Hepatocyte (in vitro differentiated cells): ENCODE results near the gene NHSL2.

Experiments used
- EZH2 ChIP-seq: fragments of 200-600 bp; sonication (generic); IDR thresholded peaks from 2 replicates; pipeline ENCODE4 v1.6.1; 2016; ENCODE audit warnings: antibody characterized with exemption, mild to moderate bottlenecking, borderline replicate concordance
- TF ChIP-seq, protein P1 (sequence below): fragments of 200-600 bp; sonication (generic); IDR thresholded peaks from 2 replicates; pipeline ENCODE4 v1.5.1; 2016; ENCODE audit warnings: antibody characterized with exemption, mild to moderate bottlenecking; ENCODE audit not compliant: poor library complexity

DNA sequence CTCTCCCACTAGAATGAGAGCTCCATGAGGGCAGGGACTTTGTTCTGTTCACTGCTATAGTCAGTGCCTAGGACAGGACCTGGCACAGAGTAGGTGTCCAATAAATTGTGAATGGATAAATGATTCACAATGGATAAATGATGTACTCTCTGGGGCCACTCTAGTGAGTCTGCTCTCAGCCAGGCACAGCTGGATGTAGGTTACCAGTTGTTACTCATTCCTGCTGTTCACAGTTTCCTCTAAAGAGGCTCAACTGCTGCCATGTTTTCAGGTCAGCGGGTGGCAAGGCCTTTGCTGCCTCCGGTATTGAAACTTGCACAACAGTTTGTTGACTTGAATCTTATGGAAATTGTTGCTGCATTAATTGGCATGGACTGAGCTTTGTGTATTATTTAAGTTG is 99.1 kb downstream of the NHSL2 start:
- TF ChIP-seq, protein P1, sequence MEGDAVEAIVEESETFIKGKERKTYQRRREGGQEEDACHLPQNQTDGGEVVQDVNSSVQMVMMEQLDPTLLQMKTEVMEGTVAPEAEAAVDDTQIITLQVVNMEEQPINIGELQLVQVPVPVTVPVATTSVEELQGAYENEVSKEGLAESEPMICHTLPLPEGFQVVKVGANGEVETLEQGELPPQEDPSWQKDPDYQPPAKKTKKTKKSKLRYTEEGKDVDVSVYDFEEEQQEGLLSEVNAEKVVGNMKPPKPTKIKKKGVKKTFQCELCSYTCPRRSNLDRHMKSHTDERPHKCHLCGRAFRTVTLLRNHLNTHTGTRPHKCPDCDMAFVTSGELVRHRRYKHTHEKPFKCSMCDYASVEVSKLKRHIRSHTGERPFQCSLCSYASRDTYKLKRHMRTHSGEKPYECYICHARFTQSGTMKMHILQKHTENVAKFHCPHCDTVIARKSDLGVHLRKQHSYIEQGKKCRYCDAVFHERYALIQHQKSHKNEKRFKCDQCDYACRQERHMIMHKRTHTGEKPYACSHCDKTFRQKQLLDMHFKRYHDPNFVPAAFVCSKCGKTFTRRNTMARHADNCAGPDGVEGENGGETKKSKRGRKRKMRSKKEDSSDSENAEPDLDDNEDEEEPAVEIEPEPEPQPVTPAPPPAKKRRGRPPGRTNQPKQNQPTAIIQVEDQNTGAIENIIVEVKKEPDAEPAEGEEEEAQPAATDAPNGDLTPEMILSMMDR, result no peak
- no peak for TF ChIP-seq EZH2
